ENCODE results near the gene RNU1-3.
"Not testable (repeated sequence)": the region's sequence is repeated elsewhere in the genome, so short reads cannot be mapped to it uniquely, and the experiment has no call there.

RNU1-3 gene

DNA sequence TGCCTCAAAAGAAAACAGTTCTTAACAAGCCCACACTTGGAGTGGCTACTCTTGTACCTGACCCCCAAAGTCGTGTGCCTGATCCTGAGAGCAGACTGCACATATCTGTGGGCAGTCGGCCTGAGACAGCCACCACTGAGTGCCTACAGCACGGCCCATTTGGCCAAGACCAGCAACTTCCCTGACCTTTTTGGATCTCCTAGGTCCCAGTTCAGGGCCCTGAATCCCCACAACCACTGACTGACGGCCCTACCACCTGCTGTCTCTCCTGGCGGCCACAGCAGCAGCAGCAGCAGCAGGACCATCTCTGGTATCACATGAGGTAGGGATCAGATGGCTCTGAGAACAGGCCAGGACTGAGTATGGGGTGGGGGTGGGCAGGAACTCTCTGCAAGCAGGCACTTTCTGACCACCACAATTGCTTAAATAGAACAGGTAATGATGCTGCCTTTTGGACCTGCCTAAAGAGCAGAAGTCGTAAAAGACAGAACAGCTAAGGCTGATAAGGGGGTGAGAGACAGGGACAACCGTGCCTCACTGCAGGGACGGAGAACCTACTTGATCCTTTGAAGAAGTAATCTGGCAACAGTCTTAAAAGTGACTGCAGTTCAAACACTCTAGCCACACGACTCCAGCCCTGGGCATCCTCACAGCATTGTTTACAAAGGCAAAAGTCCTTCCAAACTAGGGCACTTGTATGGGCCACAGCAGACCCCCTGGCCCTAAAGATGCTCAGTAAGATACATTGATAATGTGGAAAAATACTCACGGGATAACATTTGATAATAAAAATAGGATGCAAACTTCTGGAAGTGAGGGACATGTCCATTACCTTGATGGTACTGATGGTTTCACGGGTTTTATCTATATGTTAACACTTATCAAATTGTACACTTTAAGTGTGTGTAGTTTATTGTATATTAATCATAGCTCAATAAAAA lies 27.4 kb downstream of the RNU1-3 start:
- in situ Hi-C loops (cut with MboI; ENCODE audit: low sequenced_read_pairs) = not testable (repeated sequence)

DNA sequence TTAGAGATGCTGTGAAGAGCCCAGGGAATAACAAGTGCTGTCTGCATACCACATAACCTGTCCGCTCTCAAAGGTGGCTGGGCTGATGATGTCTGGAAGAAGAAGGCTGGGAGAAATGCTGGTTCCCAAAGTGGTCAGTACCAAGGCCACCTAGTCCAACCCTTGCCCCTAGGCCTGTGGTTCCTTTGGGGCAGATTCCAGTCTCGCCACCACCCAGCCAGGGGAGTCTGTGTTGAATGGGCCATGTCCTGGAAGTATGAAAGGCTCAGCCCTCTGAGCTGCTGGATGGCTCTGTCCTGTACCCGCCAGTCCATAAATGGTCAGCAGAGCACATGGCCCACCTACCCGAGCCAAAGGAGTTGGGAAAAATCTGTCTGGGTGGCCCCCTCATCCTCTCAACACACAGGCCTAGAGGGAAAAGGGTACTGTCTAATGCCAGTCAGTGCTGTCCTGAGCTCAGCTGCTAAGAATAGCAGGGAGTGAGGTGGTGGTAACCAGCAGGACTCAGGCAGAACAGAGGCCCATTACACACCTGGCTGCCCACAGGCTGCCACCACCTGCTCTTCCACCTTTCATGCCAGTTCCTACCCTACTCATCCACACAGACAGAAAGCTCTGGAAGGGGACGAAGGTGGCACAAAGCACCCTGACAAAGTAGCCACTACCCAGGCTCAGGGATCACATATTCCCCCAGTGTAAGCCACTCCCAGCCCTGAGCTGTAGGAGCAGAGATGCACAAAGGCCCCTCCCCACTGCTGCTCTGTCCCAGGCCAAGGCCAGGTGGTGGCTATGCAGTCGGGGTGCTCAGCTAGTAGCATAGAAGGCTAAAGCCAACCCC lies 28.6 kb downstream of the RNU1-3 start:
- in situ Hi-C loops (cut with MboI; ENCODE audit: low sequenced_read_pairs) = not testable (repeated sequence)

DNA sequence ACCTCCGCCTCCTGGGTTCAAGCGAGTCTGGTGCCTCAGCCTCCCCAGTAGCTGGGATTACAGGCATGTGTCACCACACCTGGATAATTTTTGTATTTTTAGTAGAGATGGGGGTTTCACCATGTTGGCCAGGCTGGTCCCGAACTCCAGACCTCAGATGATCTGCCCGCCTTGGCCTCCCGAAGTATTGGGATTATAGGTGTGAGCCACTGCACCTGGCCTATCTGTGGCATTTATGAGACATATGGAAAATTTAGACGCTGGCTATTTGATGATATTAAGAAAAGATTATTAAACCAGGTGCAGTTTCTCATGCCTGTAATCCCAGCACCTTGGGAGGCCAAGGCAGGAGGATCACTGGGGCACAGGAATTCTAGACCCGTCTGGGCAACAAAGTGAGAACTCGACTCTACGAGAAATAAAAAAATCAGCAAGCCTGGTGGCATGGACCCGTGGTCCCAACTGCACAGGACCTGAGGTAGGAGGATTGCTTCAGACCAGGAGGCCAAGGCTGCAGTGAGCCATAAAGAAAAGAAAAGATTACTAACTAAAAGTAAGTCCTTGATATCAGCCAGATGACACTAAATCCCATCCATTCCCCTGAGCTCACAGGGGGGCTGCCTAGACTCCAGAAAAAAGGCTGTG lies 30.1 kb downstream of the RNU1-3 start:
- in situ Hi-C loops (cut with MboI; ENCODE audit: low sequenced_read_pairs) = not testable (repeated sequence)

DNA sequence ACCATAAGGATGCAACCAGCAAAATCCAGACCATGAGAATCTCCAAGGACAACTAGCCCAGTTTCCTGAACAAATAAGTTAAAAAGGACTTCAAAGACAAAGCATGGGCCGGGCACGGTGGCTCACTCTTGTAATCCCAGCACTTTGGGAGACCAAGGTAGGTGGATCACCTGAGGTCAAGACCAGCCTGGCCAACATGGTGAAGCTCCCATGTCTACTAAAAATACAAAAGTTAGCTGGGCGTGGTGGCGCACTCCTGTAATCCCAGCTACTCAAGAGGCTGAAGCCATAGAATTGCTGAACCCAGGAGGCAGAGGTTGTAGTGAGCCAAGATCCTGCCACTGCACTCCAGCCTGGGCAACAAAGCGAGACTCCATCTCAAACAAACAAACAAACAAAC lies 30.8 kb downstream of the RNU1-3 start:
- in situ Hi-C loops (cut with MboI; ENCODE audit: low sequenced_read_pairs) = not testable (repeated sequence)

DNA sequence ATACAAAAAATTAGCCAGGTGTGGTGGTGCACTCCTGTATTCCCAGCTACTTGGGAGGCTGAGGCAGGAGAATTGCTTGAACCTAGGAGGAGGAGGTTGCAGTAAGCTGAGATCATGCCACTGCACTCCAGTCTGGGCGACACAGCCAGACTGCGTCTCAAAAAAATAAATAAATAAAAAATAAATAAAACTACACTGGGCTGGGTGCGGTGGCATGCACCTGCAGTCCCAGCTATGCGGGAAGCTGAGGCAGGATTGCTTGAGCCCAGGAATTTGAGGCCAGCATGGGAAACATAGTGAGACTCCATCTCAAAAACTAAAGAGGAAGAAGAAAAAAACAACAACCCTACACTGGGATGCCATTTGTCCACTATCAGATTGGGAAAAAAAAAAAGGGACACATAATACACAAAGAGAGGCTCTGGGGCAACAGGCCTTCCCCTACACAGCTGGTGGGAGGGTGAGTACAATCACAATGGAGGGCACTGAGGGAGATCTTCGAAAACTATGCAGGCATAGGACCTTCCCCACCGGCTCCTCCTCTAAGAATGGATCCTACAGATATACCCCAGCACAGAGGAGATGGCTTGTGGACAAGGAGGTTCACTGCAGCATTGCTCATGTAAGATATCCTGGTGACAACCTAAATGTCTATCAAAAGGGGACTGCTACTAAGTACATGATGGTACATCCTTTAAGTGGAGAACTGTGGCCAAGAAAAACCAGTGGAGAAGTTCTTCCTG lies 33.0 kb downstream of the RNU1-3 start:
- in situ Hi-C loops (cut with MboI; ENCODE audit: low sequenced_read_pairs) = not testable (repeated sequence)

DNA sequence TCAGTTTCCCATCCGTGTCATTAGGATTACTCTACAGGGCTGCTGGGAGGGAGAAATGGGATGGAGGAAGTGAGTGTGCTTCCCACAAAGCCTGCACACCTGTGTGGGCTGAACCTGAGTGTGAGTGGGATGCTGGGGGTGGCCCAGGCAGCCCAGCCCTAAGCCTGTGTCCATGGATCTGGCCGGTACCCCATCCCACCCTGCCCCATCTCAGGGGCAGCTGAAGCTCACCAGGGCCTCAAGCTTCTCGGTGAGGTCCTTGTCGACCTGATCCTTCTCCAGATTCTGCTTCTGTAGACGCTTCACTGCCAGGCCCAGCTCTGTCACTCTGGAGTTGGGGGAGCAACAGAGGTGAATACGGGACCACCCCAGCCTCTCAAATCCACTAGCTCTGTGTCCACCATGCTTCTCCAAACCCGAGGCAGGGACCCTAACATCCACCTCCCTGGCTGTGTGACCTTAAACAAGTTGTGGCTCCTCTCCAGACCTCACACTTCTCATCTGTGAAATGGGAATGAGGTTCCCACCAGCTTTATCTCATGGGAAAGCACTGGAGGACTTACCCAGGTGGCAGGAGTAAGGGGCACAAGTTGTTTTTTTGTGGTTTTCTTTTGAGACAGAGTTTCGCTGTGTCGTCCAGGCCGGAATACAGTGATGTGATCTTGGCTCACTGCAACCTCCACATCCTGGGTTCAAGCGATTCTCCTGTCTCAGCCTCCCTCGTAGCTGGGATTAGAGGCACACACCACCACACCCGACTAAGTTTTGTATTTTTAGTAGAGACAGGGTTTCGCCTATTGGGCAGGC lies 34.5 kb downstream of the RNU1-3 start:
- in situ Hi-C loops (cut with MboI; ENCODE audit: low sequenced_read_pairs) = not testable (repeated sequence)

DNA sequence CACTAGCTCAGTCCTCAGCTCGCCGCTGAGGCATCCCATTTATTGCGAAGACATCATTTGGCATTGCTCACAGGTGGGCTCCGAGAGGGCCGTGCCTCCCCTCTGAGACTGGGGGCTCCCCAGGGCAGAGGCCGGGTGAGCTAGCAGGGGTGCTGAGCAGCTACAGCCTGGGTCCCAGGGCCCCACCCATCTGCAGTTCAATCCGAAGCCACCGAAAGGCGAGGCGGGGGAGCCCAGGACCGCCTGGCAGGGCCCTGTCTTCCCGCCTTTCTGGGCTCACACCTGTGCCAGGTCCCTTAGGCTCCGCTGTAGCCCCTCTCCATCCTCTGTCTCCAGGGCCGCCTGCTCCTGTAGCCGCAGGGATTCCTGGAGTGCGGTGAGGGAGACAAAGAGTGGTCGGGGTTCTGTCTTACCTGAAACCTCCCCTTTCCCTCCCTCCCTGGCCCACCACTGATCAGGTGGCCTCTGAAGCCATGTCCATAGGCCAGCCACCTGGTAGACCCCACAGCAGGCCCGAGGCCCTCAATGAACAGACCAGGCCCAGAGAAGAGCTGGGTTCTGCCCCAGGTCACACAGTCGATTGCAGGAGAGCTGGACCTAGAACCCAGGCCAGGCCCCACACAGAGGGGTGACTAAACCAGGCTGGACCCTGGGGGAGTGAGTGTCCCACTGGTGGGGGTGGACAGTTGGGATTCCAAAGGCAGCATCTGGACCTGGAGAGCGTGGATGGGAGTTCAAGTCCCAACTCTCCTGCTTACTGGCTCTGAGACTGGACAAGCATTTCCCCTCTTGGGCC lies 35.3 kb downstream of the RNU1-3 start:
- in situ Hi-C loops (cut with MboI; ENCODE audit: low sequenced_read_pairs) = no loop called here

DNA sequence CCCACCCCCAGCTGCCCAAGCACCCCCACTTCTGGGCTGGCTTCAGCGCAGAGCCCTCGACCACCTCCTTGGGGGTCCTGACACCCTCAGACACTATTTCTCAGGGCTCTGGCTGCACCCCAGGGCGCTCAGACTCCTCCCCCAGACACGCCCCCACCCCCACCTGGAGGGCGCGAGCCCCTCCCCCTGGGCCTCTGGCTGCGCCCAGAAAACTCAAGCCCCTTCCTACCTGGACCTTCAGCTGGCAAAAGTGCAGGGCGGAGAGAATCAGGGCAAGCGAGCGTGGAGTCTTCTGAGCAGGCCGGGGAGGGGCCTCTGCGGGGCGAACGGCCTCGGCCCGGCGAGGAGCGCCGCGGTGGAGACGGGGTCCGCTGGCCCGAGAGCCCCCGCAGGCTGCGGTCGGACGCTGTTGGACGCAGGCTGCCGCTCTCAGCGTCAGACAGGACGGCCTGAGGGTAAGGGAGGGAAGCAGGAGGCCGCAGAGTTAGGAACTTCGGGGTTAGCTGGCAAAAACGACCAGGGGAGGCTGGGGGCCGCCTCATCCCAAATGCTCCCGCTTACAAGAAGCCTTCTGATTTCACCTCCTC lies 36.0 kb downstream of the RNU1-3 start:
- in situ Hi-C loops (cut with MboI; ENCODE audit: low sequenced_read_pairs) = no loop called here

DNA sequence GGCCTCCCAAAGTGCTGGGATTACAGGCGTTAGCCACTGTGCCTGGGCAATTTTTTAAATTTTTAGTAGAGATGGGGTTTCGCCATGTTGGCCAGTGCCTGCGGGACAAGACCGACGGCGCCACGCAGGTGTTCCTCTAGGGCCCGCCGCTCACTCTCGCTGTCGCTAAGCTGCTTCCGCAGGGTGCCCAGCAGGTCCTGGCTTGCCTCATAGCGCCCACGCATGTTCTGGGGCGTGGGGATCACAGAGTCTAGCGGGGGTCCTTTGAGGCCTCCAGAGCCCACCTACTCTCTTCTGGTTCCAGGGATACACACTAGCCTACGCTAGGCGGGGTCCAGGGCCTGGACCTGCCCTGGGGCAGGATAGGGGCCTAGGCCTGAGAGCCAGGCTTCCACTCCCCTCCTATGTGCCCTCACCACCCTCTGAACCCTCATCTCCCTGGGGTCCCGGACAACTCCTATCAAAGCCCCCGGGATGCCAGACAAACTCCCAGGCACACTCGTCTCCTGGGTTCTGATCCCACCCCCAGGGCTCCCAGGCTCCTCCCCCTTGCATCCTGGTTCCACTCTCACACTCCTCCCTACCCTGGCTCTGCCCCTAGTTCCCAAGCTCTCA lies 36.7 kb downstream of the RNU1-3 start:
- in situ Hi-C loops (cut with MboI; ENCODE audit: low sequenced_read_pairs) = not testable (repeated sequence)

DNA sequence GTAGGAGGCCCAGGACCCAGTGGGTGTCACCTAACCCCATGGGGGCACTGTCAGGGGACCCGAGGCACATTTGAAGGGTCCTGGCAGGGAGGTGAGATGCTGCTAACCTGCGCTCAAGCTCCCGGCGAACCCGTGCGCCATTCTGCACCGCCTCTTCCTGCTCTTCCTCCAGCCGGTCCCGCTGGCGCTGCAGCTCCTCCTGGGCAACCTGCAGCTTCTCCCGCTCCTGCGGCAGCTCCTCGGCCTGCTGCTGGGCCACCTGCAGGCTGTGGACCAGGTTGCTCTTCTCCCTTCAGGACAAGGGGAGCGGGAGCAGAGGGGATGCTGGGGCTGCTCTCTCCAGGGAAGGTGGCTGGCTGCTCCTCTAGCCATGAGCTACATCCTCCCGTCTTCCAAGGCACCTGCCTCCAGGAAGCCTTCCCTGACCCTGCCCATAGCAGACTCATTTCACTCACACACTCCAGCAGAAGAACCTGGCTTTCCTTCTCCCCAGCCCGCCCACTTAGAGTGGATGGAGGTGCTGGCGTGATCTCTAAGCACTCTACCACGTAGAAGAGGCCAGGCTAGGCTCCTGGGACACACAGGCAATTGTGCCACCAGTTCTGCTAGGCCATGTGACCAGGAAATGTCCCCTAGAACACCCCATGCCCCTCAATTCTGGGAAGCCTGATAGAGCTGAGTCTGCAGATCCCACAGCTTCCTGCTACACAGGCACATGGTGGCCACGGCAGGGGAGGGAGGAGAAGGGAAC lies 38.2 kb downstream of the RNU1-3 start:
- in situ Hi-C loops (cut with MboI; ENCODE audit: low sequenced_read_pairs) = no loop called here

DNA sequence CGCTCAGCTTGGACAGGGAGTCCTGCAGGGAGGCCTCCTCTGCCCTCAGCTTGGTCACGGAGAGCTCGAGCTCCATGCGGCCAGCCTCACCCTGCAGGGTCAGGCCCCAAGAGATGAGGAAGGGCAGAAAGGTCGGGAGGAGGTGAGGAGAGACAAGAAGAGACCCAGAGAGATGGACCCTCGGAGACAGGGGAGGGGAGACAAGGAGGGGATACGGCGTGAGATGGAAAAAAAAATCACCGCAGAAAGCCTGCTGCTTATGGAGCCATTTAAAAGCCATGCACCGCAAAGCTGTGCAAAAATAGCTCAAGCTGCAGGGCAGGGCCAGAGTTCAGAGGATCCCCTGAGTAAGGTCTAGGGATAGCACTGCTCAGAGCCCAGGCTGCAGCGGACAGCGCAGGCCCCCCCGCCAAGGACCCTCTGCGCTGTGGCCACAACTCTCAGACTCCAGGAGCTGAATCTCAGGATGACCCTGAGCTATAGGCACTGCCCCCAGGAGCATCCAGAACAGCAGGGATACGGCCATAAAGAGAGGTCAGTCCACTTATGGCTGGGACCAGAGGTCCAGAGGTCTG lies 40.3 kb downstream of the RNU1-3 start:
- in situ Hi-C loops (cut with MboI; ENCODE audit: low sequenced_read_pairs) = not testable (repeated sequence)

DNA sequence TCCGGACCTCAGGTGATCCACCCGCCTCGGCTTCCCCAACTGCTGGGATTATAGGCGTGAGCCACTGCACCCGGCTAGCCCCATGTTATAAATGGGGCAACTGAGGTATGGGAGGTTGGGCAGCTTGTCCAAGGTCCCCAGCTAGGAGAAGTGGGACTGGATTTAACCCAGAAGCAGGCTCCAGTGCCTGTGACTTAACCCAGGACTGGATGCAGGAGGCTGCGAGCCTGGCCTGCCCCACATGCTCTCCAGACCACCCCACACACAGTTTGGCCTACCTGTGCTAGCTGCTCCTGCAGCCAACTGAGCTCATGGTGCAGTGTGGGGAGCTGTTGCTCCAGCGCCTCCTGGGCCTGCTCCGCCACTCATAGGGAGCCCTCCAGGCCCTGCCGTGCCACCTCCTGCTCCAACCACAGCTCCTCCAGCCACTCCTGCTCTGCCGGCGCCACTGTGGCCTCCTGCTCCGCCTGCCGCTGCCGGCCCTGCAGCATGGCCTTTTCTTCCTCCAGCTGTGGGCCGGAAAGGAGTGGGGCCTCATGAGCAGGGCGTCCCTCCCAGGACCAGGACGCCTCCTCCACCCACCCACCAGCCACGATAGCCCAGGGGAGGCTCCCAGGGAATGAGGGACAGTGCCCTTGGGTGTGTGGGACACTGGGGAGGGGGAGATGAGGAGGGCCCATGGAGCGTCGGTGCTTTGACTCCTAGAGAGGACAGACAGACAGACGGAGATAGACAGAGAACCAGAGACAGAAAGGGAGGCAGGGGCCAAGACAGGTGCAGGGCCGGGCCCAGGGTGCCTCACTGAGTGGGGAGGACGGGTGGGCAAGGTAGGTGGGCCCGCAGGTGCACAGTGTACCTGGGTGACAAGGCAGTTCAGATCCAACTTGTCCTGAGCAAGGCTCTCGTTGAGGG lies 41.0 kb downstream of the RNU1-3 start:
- in situ Hi-C loops (cut with MboI; ENCODE audit: low sequenced_read_pairs) = no loop called here

DNA sequence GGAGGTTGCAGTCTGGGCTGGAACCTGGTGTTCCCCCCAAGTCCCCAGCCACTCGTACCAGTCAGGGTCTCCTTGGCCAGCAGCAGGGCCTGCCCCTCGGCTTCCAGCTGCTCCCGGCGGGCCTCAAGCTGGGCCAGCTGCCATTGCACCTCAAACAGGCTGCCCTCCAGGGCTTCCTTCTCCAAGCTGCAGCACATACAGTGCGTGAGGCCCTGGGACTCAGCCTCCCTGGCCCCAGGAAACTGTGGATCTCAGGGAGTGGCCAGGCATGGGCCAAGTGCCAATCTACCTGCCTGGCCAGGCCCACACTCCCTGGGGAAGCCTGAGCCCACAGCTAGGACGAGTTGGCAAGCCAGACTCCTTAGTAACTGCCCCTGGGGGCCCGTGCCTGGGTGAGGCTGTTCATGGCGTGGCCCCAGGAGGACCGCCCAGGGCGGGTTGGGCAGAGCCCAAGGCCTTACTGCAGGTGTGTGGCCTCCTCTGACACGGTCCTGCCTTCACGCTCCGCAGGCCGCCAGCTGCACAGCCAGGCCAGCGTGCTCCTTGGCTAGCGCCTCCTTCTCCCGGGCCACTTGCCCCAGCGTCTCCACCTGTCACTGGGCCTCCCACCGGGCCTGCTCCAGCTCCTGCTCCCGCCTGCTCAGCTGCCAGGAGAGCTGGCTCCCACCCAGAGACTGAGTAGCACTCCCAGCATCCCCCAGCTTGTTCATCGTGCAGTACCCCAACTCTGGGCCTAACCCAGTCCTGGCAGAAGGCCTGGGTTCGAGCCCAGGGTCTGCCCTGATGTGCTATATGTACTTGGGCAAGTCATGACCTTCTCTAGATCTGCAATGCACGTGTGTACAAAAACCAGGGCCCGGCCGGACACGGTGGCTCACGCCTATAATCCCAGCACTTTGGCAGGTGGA lies 42.7 kb downstream of the RNU1-3 start:
- in situ Hi-C loops (cut with MboI; ENCODE audit: low sequenced_read_pairs) = not testable (repeated sequence)

DNA sequence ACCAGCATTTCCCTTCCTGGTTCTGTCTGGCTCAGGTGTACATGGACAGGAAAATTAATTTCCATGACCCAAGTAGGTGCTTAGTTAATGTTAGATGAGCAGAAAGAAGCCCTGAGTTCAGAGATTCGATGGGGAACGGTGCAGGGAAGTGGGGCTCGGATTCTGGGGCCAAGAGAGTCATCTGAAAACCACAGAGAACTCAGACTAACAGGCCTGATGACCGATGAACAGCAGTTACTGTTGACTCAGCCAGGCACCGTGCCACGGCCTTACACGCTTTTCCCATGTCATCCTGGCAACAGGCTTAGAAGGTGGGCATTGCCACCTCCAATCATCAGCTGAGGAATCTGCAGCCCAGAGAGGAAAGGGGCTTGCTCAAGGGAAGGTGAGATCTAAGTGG lies 43.4 kb downstream of the RNU1-3 start:
- in situ Hi-C loops (cut with MboI; ENCODE audit: low sequenced_read_pairs) = not testable (repeated sequence)

DNA sequence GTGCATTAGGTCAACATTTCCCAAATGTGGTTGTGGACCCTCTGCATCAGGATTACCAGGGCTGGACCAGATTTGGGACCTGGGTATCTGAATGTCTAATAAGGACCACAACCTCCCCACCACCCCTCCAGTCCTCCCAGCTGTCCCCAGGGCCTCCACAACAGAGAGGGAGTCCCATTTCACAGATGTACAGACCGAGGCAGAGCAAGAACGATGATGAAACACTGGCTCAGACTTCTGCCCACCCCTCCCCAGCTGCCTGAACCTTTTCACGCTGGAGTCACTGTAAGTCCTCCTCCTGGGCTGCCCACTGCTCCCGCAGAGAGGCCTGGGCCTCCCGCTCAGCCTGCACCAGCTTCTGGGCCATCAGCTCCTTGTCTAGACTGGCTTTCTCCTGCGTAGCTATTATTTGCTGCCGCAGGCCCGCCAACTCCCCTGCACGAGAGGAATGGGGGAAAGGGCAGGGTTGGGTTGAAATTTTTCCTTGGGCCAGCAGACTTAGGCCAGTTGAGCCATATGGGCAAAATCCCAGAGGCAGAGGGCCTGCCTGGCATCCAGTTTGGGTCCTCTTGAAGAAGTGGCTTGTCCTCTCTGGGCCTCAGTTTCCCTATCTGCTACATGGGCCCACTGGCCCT lies 45.0 kb downstream of the RNU1-3 start:
- in situ Hi-C loops (cut with MboI; ENCODE audit: low sequenced_read_pairs) = not testable (repeated sequence)
